ENCODE data around the gene OR7A17.

GRCh38 chr19:14933506-14933905 is 47.6 kb upstream of the OR7A17 start:
- TF ChIP-seq CTCF (IDR thresholded peaks at IDR 0.05) = no peak
- no peak for TF ChIP-seq POLR2A (IDR thresholded peaks at IDR 0.05)
